Measurements from ENCODE around the gene PHLDB2. TPM values are rescaled to one million over a fixed set of nuclear protein-coding genes. Genes with fewer than 3 reads are reported as not detected.
A peak's percentile ranks its signal among the peaks of the same experiment; 100 is the strongest.

PHLDB2 gene
- total RNA-seq, 1 donor from 2014 or later = 43.5 TPM

- Mint-ChIP-seq H3K4me1 (ENCODE audit: unreplicated experiment) (peaks cover 17% of the 10 kb centered on the region), H3K4me3 (no peak overlapping the region), H3K27me3 (no peaks in the 10 kb centered on the region), H3K36me3 (no peaks in the 10 kb centered on the region), H3K27ac (no peak overlapping the region), H3K9me3 (no peaks in the 10 kb centered on the region)
- no peak for DNase-seq (ENCODE audit: extremely low spot score, unreplicated experiment)
- no peak for TF ChIP-seq CTCF (conservative IDR thresholded peaks at IDR 0.05)
These were observed 97.4 kb downstream of the PHLDB2 start for GRCh38 chr3:111956449-111956848.

GRCh38 chr3:111956995-111957734 is 98.1 kb downstream of the PHLDB2 start:
- H3K9me3 Mint-ChIP-seq = no peaks in the 10 kb centered on the region
- no peaks in the 10 kb centered on the region for H3K27me3 Mint-ChIP-seq
- H3K27ac Mint-ChIP-seq = no peak overlapping the region
- no peak overlapping the region for H3K4me3 Mint-ChIP-seq
- no peak for TF ChIP-seq CTCF (conservative IDR thresholded peaks at IDR 0.05)
- H3K36me3 Mint-ChIP-seq = no peaks in the 10 kb centered on the region
- H3K4me1 Mint-ChIP-seq (ENCODE audit: unreplicated experiment) = peaks cover 22% of the 10 kb centered on the region
- DNase-seq (ENCODE audit: extremely low spot score, unreplicated experiment) = no peak

DNA sequence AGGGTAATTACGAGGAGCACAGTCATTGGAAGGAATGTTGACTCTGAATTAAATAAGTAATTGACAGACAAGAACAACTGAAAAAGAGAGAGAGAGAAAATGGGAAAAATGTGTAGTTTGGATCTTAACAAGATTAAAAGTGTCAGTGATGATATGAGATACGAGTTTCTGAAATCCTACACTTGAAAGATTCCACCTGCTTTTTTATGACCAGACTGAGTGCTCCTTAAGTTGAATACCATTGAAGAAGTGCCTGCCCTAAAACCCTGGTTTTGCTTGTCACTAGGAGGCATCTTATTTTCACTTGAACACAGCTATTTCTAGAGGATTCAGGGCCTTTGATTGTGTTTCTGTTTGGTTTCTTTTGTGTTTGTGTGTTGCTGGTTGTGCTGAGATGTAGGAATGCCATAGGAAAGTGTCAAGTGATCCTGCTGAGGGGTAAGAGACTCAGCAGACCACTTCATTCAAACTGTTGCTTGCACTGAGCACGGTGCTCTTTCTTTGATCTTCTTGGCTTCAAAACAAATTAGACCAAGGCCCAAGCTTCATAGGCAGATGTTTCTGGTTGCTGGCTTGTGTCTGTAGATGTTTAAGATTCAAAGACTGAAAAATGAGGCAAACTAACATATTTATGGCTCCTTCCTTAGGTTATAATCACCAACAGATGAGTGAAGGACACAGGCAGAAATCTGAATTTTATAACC is 102.5 kb downstream of the PHLDB2 start:
- peak overlapping the region; percentile 20 for H3K27ac Mint-ChIP-seq
- H3K36me3 Mint-ChIP-seq = no peaks in the 10 kb centered on the region
- DNase-seq (ENCODE audit: extremely low spot score, unreplicated experiment) = no peak
- H3K4me3 Mint-ChIP-seq = no peak overlapping the region
- TF ChIP-seq CTCF (conservative IDR thresholded peaks at IDR 0.05) = no peak
- peaks cover 22% of the 10 kb centered on the region for H3K4me1 Mint-ChIP-seq (ENCODE audit: unreplicated experiment)
- no peaks in the 10 kb centered on the region for H3K9me3 Mint-ChIP-seq
- H3K27me3 Mint-ChIP-seq = no peaks in the 10 kb centered on the region

- no peak for TF ChIP-seq CTCF (conservative IDR thresholded peaks at IDR 0.05)
- Mint-ChIP-seq H3K4me1 (ENCODE audit: unreplicated experiment) (peaks cover 19% of the 10 kb centered on the region), H3K27ac (no peak overlapping the region), H3K9me3 (no peaks in the 10 kb centered on the region), H3K36me3 (no peaks in the 10 kb centered on the region), H3K4me3 (no peak overlapping the region), H3K27me3 (no peaks in the 10 kb centered on the region)
- no peak for DNase-seq (ENCODE audit: extremely low spot score, unreplicated experiment)
These were observed 104.4 kb downstream of the PHLDB2 start for GRCh38 chr3:111963424-111963823.

DNA sequence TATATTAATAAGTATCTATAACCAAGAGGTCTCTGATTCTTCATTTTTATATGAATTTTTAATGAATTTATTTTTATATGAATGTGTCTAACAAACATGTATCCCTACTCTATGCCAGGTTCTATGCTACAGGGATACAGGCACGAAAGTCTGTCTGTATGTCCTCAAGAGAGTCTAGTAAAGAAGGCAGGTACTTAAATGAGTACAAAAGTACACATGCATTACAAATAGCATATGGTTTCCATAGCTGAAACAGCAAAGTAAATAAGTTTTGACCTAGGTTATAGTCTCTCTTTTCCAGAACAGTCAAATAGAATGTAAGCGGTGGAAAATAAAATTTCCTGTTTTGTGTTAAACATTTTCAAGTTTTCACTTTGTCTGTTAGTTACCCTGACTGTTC is 106.4 kb downstream of the PHLDB2 start:
- peaks cover 19% of the 10 kb centered on the region for H3K4me1 Mint-ChIP-seq (ENCODE audit: unreplicated experiment)
- H3K27me3 Mint-ChIP-seq = no peaks in the 10 kb centered on the region
- H3K4me3 Mint-ChIP-seq = no peak overlapping the region
- DNase-seq (ENCODE audit: extremely low spot score, unreplicated experiment) = no peak
- H3K9me3 Mint-ChIP-seq = no peaks in the 10 kb centered on the region
- no peak for TF ChIP-seq CTCF (conservative IDR thresholded peaks at IDR 0.05)
- no peaks in the 10 kb centered on the region for H3K36me3 Mint-ChIP-seq
- no peak overlapping the region for H3K27ac Mint-ChIP-seq

Measured in type B pancreatic cell (in vitro differentiated cells).